AG20443 (cell line): ENCODE data around the gene PCNX2.

Source experiments
- DNase-seq: peaks from one replicate; pipeline ENCODE4 v3.0.0; 2012; ENCODE audit warnings: low spot score, mixed read lengths

The PCNX2 gene

GRCh38 chr1:233315718-233316301 lies 20.3 kb upstream of the PCNX2 start:
- no peak for DNase-seq

GRCh38 chr1:233313434-233314155 lies 18.1 kb upstream of the PCNX2 start:
- no peak for DNase-seq

GRCh38 chr1:233304489-233305102 lies 9.1 kb upstream of the PCNX2 start:
- DNase-seq = peak; percentile 27

- DNase-seq = no peak
Observed at GRCh38 chr1:233300326-233300725, 4.8 kb upstream of the PCNX2 start.

- no peak for DNase-seq
Observed at GRCh38 chr1:233299450-233299849, 3.9 kb upstream of the PCNX2 start.

GRCh38 chr1:233295975-233296322 lies 424 bp upstream of the PCNX2 start:
- no peak for DNase-seq

GRCh38 chr1:233294913-233295236 lies 650 bp downstream of the PCNX2 start:
- peak; percentile 53 for DNase-seq

GRCh38 chr1:233293556-233294446 lies 1.7 kb downstream of the PCNX2 start:
- peak; percentile 24 for DNase-seq

GRCh38 chr1:233290396-233291034 lies 5.0 kb downstream of the PCNX2 start:
- DNase-seq = no peak

- DNase-seq = no peak
Observed at GRCh38 chr1:233289676-233290075, 5.8 kb downstream of the PCNX2 start.

- DNase-seq = no peak
Observed at GRCh38 chr1:233282582-233282886, 13.0 kb downstream of the PCNX2 start.

GRCh38 chr1:233281711-233282581 lies 13.6 kb downstream of the PCNX2 start:
- DNase-seq = peak; percentile 40

- DNase-seq = no peak
Observed at GRCh38 chr1:233279971-233280370, 15.6 kb downstream of the PCNX2 start.

- DNase-seq = no peak
Observed at GRCh38 chr1:233278631-233279030, 16.9 kb downstream of the PCNX2 start.

- no peak for DNase-seq
Observed at GRCh38 chr1:233277637-233278606, 17.6 kb downstream of the PCNX2 start.

GRCh38 chr1:233269656-233270055 lies 25.9 kb downstream of the PCNX2 start:
- peak; percentile 20 for DNase-seq

GRCh38 chr1:233268389-233269022 lies 27.0 kb downstream of the PCNX2 start:
- no peak for DNase-seq

- no peak for DNase-seq
Observed at GRCh38 chr1:233261695-233262094, 33.8 kb downstream of the PCNX2 start.

- no peak for DNase-seq
Observed at GRCh38 chr1:233261206-233261605, 34.3 kb downstream of the PCNX2 start.

- DNase-seq = no peak
Observed at GRCh38 chr1:233257786-233258185, 37.7 kb downstream of the PCNX2 start.
